ENCODE results near the gene ARMCX5. TPM values are rescaled to one million over a fixed set of nuclear protein-coding genes. Genes with fewer than 3 reads are reported as not detected.

The ARMCX5 gene
- total and polyA plus RNA-seq, 4 donors, result 3.2 to 9.6 (median 6.8) TPM

DNA sequence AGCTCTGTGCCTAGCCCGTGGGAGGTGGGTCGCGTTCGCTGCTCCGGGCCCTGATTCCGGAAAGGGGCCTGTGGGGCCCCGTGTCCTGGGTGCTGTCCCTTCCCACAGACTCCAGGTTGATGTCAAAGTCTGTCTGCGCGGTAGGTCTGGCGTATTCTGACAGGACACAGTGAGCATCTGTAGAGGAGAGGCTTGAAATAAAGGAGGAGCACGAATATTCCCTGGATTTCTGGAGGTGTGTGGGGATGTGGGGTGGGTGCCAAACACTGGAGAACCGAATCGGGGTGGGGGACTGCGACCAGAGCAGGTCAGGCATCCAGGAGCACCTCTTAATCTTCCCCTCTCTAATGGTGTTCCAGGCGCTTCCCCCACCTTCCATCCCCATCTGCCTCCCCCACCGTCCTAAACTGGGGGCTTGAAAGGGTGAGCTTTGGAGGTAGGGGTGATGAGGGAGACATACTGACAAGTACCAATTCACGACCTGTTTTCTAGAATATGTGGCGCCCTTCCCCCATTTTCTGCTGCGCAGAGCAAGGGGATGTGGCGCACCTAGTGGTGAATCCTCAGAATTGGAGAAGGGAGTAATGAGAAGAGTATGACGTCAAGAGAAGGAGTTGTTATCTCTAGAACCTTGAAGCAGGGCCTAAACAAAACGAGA lies 52.8 kb downstream of the ARMCX5 start:
- peaks cover 0 to 7% (median 1%) of the 10 kb centered on the region in 4 donors for H3K4me1 ChIP-seq (ENCODE audit: control insufficient read depth in 4 of 4, insufficient read depth in 4 of 4, low read length in 3 of 4)
- no peaks in the 10 kb centered on the region for H3K9me3 ChIP-seq (ENCODE audit: control insufficient read depth in 4 of 4, low read length in 3 of 4)
- H3K27me3 ChIP-seq (ENCODE audit: control insufficient read depth in 4 of 4, insufficient read depth in 4 of 4, low read length in 3 of 4), result no peaks in the 10 kb centered on the region
- H3K27ac ChIP-seq (ENCODE audit: low read depth in 1 of 2, low read length in 2 of 2), result peak overlapping the region; percentile 30 to 53
- peak overlapping the region in 2 of 3 donors; percentile 55 to 60 for H3K4me3 ChIP-seq (ENCODE audit: low read depth in 1 of 3, low read length in 3 of 3)
- TF ChIP-seq RAD21 (IDR thresholded peaks at IDR 0.05) (peak; percentile 40 to 65), SP1 (IDR thresholded peaks at IDR 0.05) (no peak), CTCF (IDR thresholded peaks at IDR 0.05; ENCODE audit: low read depth, low read length, missing input control) (peak; percentile 39)
- H3K9ac ChIP-seq (ENCODE audit: low read depth in 1 of 2, low read length in 2 of 2), result peak overlapping the region in 1 of 2 donors; percentile 28
- no peaks in the 10 kb centered on the region for H3K36me3 ChIP-seq (ENCODE audit: control insufficient read depth in 4 of 4, insufficient read depth in 3 of 4, low read depth in 1 of 4, low read length in 3 of 4)
- 12% methylated on average over 22 of the region's 22 CpGs for WGBS
- peak; percentile 36 for DNase-seq (ENCODE audit: low spot score)

Other genes with a start within 250 kb of the ARMCX5 start
- not detected for gene NXF2B, start 159.5 kb upstream of the ARMCX5 start, total RNA-seq
- not detected for gene NXF2B, start 159.5 kb upstream of the ARMCX5 start, polyA plus RNA-seq
- gene TCP11X2, start 127.7 kb upstream of the ARMCX5 start, total RNA-seq, result not detected
- not detected for gene TCP11X2, start 127.7 kb upstream of the ARMCX5 start, polyA plus RNA-seq
- gene TMSB15A, start 82.8 kb upstream of the ARMCX5 start, total RNA-seq, result under 1 TPM in 1 of 2 donors, not detected in 1; 0.28 TPM
- gene TMSB15A, start 82.8 kb upstream of the ARMCX5 start, polyA plus RNA-seq, result under 1 TPM; 0.25 to 0.40 TPM
- 1 to 10 TPM; 3.2 to 3.8 TPM for gene GPRASP1, start 52.0 kb downstream of the ARMCX5 start, total RNA-seq
- under 1 TPM; 0.51 to 0.54 TPM for gene GPRASP1, start 52.0 kb downstream of the ARMCX5 start, polyA plus RNA-seq
- gene GPRASP2, start 112.9 kb downstream of the ARMCX5 start, total RNA-seq, result 10 to 100 TPM in 1 of 2 donors, 1 to 10 TPM in 1; 5.9 to 10.2 TPM
- gene GPRASP2, start 112.9 kb downstream of the ARMCX5 start, polyA plus RNA-seq, result 1 to 10 TPM; 1.8 to 4.8 TPM
- 1 to 10 TPM; 2.7 to 3.5 TPM for gene GPRASP3, start 121.2 kb downstream of the ARMCX5 start, total RNA-seq
- gene GPRASP3, start 121.2 kb downstream of the ARMCX5 start, polyA plus RNA-seq, result 1 to 10 TPM in 1 of 2 donors, under 1 TPM in 1; 0.47 to 1.1 TPM

Data from liver (tissue), 9 donors.